ENCODE measurements around the gene CRIP1.

GRCh38 chr14:105461903-105462302, 24.8 kb upstream of the CRIP1 start:
- TF ChIP-seq CTCF (IDR thresholded peaks at IDR 0.05): no peak
- no peak for TF ChIP-seq POLR2A (IDR thresholded peaks at IDR 0.05; ENCODE audit: low read depth)
- no peak for TF ChIP-seq POLR2AphosphoS5 (IDR thresholded peaks at IDR 0.05)
